Measurements from ENCODE around the gene LSM3.
"Not testable (repeated sequence)": the region's sequence is repeated elsewhere in the genome, so short reads cannot be mapped to it uniquely, and the experiment has no call there.

DNA sequence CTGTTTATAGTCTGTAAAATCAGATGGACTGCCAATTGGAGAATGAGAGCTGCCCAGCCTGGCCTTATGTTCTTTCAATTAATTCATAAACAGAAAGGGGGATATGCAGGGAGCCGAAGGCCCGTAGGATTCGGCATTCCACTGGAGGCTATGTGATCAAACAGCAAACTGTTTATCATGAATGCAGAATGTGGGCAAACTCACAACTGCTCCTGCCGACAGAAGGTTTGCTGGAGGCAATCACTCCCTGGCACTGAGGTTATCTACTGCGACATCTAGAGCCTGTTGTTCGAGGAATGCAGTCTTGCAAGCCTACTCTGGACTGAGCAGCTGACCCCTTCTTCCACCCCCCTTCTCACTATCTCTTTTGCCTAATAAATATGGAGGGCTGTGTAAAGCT lies 51.1 kb downstream of the LSM3 start:
- TF ChIP-seq, protein P1, sequence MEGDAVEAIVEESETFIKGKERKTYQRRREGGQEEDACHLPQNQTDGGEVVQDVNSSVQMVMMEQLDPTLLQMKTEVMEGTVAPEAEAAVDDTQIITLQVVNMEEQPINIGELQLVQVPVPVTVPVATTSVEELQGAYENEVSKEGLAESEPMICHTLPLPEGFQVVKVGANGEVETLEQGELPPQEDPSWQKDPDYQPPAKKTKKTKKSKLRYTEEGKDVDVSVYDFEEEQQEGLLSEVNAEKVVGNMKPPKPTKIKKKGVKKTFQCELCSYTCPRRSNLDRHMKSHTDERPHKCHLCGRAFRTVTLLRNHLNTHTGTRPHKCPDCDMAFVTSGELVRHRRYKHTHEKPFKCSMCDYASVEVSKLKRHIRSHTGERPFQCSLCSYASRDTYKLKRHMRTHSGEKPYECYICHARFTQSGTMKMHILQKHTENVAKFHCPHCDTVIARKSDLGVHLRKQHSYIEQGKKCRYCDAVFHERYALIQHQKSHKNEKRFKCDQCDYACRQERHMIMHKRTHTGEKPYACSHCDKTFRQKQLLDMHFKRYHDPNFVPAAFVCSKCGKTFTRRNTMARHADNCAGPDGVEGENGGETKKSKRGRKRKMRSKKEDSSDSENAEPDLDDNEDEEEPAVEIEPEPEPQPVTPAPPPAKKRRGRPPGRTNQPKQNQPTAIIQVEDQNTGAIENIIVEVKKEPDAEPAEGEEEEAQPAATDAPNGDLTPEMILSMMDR (IDR thresholded peaks at IDR 0.05): not testable (repeated sequence)
- TF ChIP-seq POLR2A, EP300 (IDR thresholded peaks at IDR 0.05): not testable (repeated sequence)
